AG04450 (cell line): ENCODE results near the gene HOXA4. TPM values are rescaled to one million over a fixed set of nuclear protein-coding genes. Genes with fewer than 3 reads are reported as not detected.

Experiments used
- CTCF ChIA-PET: fragments of 300-600, 350-600 bp; formaldehyde crosslinking; extraction: SDS; loops from one replicate; lab custom pipeline; 2022; ENCODE audit warnings: antibody characterized with exemption, inconsistent platforms; lab: Charles Lee
- POLR2A ChIA-PET: fragments of 350-600 bp; formaldehyde crosslinking; extraction: SDS; loops from one replicate; lab custom pipeline; 2021; ENCODE audit warnings: antibody characterized with exemption, inconsistent platforms; lab: Yijun Ruan, JAX
- DNase-seq: peaks from one replicate; pipeline ENCODE4 v3.0.0-alpha.2; 2011; ENCODE audit warnings: low read depth, low spot score
- H3K27ac ChIP-seq: one replicate; pipeline ENCODE4 v1.5.1; 2012; ENCODE audit warnings: low read depth, low read length, control low read depth
- H3K27me3 ChIP-seq: one replicate; pipeline ENCODE4 v1.6.0; 2012; ENCODE audit warnings: low read length; ENCODE audit not compliant: control insufficient read depth, insufficient read depth
- H3K4me3 ChIP-seq: 2 replicates; pipeline ENCODE4 v1.5.1; 2011; ENCODE audit warnings: mild to moderate bottlenecking, low read depth, low read length, control low read depth
- H3K9me3 ChIP-seq: 2 replicates; pipeline ENCODE4 v1.5.1; 2012; ENCODE audit warnings: low read length; ENCODE audit not compliant: control insufficient read depth, insufficient read depth
- CTCF ChIP-seq: IDR thresholded peaks from 2 replicates; pipeline ENCODE4 v1.5.1; 2011; ENCODE audit warnings: low read depth, low read length, control low read depth, inconsistent platforms
- polyA plus RNA-seq: library from polyadenylated mRNA; depleted of rRNA; stranded (reverse); fragments of >200 nt; gene quantifications from 2 replicates; pipeline ENCODE4 v1.2.3, GENCODE V29; 2011

HOXA4 gene
- polyA plus RNA-seq, 1 experiment = 5.8 TPM

- no peak for TF ChIP-seq CTCF
- no peaks in the 10 kb centered on the region for H3K27me3 ChIP-seq
- CTCF ChIA-PET = interaction anchor here (1.0 to 1.4 kb wide), 3 partner anchors 238 to 425 kb away, joined by 3 to 5 read pairs (median 4); no protein-coding TSS in a partner anchor
- POLR2A ChIA-PET = no interaction called here
- no peak overlapping the region for H3K4me3 ChIP-seq
- no peak for DNase-seq
- H3K27ac ChIP-seq = no peak overlapping the region
- H3K9me3 ChIP-seq = peaks cover 10% of the 10 kb centered on the region
Observed at GRCh38 chr7:27091941-27092818, 38.4 kb downstream of the HOXA4 start.

- H3K4me3 ChIP-seq = no peak overlapping the region
- H3K27me3 ChIP-seq = no peaks in the 10 kb centered on the region
- POLR2A ChIA-PET = no interaction called here
- DNase-seq = no peak
- H3K27ac ChIP-seq = no peak overlapping the region
- H3K9me3 ChIP-seq = peaks cover 10% of the 10 kb centered on the region
- CTCF ChIA-PET = interaction anchor here (1.3 kb wide), 2 partner anchors 409 to 721 kb away, joined by 3 to 4 read pairs; no protein-coding TSS in a partner anchor
- no peak for TF ChIP-seq CTCF
Observed at GRCh38 chr7:27091105-27091504, 39.5 kb downstream of the HOXA4 start.

GRCh38 chr7:27088002-27088922 is 42.3 kb downstream of the HOXA4 start:
- H3K4me3 ChIP-seq = no peak overlapping the region
- no peak for TF ChIP-seq CTCF
- H3K9me3 ChIP-seq = peaks cover 10% of the 10 kb centered on the region
- CTCF ChIA-PET = no interaction called here
- DNase-seq = no peak
- H3K27me3 ChIP-seq = no peaks in the 10 kb centered on the region
- no peak overlapping the region for H3K27ac ChIP-seq
- POLR2A ChIA-PET = no interaction called here

- Histone ChIP-seq H3K9me3 (peaks cover 10% of the 10 kb centered on the region), H3K4me3 (no peak overlapping the region), H3K27ac (no peak overlapping the region), H3K27me3 (no peaks in the 10 kb centered on the region)
- ChIA-PET CTCF (interaction anchor here (1.0 kb wide), 1 partner anchor 9 kb away, joined by 3 read pairs; no protein-coding TSS in a partner anchor), POLR2A (no interaction called here)
- DNase-seq = no peak
- no peak for TF ChIP-seq CTCF
Observed at GRCh38 chr7:27083646-27084045, 46.9 kb downstream of the HOXA4 start.
